ENCODE data around the gene JAG2.

Gene JAG2

GRCh38 chr14:105204206-105204930 is 35.8 kb upstream of the JAG2 start:
- in situ Hi-C loops (cut with MboI; ENCODE audit: low sequenced_read_pairs) = no loop called here

- in situ Hi-C loops (cut with MboI; ENCODE audit: low sequenced_read_pairs) = no loop called here
Measured at GRCh38 chr14:105203701-105204100, 35.1 kb upstream of the JAG2 start.

DNA sequence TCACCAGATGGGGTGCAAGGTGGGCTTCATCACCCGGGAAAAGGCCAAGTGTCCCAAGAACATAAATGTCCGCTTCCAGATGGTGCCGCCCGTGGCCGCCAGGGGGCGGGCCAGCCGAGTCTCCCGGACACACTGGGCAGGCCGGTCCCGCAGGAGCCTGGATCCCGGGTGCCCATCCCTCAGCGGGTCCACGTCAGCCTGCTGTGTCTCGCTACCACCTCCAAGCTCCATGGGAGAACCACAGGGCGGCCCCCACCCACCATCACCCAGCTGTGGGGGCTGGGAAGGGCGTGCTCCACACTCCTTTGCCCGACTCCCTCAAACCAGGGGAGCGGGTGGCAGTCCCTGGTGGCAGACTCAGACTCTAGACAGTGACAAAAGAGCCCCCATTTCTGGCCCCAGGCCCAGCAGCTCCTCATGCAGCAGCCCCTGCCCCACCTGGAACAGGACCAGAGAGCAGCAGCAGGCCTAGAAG is 34.5 kb upstream of the JAG2 start:
- in situ Hi-C loops (cut with MboI; ENCODE audit: low sequenced_read_pairs) = no loop called here

DNA sequence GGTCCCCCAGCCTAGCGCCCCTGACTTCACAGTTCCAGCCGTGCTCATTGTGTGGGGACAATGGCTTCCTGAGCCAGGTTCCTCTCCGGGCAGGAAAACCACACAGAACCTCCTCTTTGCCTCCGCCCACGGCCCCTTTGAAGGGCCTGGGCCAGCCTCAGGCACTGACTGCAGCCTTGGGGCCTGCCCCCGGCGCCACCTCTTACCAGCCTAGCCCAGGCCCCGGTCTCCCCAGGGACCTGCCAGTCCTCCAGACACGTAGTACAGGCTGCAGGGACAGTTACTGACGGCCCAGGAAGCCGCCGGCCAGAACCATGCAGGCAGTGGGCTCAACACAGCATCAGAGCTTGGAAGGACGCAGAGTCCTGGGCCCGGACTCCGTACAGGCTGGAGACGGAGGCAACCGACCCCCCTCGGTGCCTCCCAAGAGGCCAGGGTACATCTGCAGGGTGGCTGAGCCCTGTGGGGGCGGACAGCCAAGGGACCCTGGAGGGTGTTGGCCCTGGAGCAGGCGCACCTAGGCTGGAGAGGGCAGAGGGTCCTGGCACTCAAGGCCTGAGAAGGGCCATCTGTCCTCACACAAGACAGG is 33.4 kb upstream of the JAG2 start:
- in situ Hi-C loops (cut with MboI; ENCODE audit: low sequenced_read_pairs) = no loop called here

- in situ Hi-C loops (cut with MboI; ENCODE audit: low sequenced_read_pairs) = no loop called here
Measured at GRCh38 chr14:105201156-105201924, 32.8 kb upstream of the JAG2 start.

DNA sequence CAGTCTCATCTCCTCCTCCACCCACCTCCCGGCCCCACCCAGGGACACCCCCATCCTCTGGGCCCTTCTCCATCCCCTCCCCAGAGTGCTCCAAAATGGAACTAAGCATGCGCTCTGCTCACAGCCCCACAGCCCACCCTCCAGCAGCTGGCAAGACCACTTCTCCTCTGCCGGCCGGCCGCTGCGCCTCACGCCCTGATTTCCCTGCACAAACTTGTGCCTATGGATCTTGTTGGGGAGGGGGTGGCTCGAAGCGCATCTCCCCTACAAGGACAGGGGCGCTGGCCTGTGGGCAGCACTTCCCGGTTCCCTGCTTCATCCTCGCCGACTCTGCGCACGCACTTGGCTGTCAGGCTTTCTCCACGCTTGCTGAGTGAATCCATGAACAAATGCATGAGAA is 32.1 kb upstream of the JAG2 start:
- in situ Hi-C loops (cut with MboI; ENCODE audit: low sequenced_read_pairs) = no loop called here

DNA sequence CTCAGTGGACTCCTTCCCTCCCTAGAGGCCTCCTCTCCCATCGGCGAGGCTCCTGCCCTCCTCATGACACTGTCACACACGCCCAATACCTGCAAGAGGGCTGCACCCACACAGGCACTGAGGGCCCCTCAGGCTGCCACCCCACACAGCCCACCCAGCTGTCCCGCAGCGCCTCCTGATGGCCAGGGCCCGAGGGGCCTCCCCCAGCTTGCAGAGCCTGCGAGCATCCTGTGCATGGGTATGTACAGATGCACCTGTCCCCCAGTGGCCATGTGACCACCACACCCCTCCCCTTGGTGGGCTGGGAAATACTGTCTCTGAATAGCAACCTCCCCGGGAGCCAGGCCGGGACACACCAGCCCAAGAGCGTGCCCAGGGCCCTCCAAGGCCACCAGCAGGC is 31.5 kb upstream of the JAG2 start:
- in situ Hi-C loops (cut with MboI; ENCODE audit: low sequenced_read_pairs) = no loop called here

GRCh38 chr14:105199093-105199492 is 30.5 kb upstream of the JAG2 start:
- in situ Hi-C loops (cut with MboI; ENCODE audit: low sequenced_read_pairs) = no loop called here

GRCh38 chr14:105198588-105198987 is 30.0 kb upstream of the JAG2 start:
- in situ Hi-C loops (cut with MboI; ENCODE audit: low sequenced_read_pairs) = no loop called here

- in situ Hi-C loops (cut with MboI; ENCODE audit: low sequenced_read_pairs) = no loop called here
Measured at GRCh38 chr14:105197211-105197641, 28.6 kb upstream of the JAG2 start.

DNA sequence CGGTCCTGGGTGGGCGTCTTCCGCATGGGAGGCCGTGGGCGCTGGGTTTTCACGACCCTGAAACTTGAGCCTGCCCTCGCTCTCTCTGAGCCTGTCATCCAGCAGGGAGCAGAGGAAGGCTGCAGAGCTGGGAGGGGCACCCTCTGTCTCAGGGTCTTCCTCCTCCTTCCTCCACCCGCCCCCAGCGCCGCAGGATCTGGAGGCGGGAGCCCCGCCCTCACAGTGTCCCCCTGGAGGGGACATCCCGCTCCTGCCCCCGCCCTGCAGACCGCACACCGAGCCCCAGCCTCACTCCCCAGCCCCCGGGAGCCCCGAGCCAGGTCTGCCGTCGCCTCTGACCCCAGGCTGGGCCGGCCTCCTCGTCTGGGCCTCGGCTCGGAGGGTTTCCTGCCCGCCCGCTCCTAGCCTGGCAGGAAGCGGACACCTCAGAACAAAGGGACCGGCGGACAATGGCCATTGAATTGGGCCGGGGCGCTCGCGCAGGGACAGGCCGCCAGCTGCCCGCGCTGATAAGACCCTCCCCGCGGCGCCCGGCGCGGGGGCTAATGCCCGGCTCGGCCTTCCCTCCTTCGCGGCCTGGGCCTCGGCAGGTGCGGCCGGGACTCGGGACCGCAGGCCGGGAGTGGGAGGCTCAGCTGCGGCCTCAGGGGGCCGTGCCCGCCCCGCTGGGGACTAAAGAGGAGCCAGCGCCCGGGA is 27.8 kb upstream of the JAG2 start:
- in situ Hi-C loops (cut with MboI; ENCODE audit: low sequenced_read_pairs) = no loop called here

DNA sequence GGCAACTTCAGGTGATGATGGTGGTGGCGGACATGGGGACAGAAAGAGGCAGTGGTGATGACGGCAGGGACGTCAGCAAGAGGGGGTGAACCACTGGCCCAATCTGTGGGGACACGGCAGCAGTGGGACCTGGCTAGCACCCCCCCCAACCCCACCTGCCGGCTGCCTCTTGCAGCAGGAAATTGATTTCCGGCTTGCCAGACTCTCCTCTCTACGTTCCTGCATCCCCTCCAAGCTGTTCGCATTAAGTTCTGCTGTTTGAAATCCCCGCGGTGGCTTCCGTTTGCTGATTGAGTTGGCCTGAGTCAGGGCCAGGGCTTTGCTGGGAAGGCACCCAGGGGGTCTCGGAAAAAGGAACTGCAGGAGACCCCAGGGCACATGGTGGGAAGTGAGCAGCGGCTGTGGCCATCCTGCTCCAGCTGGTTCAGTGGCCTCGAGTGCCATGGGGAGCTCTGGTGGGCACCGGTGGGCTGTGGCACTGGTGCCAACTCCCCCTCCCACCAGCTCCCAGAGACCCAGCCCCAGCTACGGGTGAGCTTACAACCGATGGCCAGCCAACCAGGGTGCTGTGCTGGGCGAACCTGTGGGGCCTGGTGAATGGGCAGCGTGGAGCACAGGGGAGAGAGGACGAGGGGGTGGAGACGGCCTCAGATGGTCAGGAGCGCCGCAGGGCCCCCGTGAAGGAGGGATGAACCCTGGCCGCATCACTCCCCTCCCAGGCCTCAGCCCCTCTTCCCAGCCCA is 27.1 kb upstream of the JAG2 start:
- in situ Hi-C loops (cut with MboI; ENCODE audit: low sequenced_read_pairs) = no loop called here

GRCh38 chr14:105195051-105195450 is 26.5 kb upstream of the JAG2 start:
- in situ Hi-C loops (cut with MboI; ENCODE audit: low sequenced_read_pairs) = no loop called here

- in situ Hi-C loops (cut with MboI; ENCODE audit: low sequenced_read_pairs) = no loop called here
Measured at GRCh38 chr14:105193916-105194782, 25.6 kb upstream of the JAG2 start.

DNA sequence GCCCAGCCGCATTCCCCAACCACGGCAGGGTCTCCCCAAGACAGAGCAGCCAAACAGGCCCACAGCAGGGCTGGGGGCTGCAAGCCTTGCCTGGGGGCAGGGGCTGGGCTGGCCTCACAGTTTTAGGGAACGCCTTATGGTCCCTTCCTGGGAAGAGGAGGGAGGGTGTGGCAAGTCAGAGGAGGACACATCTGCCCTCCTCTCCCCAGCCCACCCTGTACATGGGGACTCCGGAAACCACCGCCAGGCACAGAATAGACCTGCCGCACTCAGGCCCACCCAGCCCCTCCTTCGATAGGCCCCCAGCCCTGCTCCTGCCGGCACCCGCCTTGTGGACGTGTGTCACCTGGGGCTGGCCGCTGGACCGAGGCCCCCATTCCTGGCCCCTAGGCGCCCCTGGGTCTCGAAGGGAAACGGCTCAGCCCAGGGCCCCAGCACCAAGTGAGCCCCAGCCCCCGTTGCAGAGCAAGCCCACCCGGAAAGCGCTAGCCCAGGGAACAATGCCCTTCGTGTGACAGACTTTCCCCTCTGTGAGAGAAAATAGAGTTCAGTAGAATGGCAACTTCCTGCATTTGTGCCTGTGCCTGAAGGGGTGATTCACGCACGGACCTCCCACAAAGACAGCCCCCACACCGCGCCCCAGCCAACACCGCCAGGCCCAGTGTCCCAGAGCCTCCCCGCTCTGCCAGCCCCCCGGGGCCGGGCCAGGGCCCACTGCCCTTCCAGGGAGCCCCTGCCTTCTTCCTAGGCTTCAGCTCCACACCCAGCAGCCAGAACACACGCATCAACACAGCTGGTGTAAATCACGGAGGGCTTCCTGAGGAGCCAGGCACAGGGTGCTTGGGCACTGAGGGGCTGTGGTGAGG is 24.5 kb upstream of the JAG2 start:
- in situ Hi-C loops (cut with MboI; ENCODE audit: low sequenced_read_pairs) = no loop called here

DNA sequence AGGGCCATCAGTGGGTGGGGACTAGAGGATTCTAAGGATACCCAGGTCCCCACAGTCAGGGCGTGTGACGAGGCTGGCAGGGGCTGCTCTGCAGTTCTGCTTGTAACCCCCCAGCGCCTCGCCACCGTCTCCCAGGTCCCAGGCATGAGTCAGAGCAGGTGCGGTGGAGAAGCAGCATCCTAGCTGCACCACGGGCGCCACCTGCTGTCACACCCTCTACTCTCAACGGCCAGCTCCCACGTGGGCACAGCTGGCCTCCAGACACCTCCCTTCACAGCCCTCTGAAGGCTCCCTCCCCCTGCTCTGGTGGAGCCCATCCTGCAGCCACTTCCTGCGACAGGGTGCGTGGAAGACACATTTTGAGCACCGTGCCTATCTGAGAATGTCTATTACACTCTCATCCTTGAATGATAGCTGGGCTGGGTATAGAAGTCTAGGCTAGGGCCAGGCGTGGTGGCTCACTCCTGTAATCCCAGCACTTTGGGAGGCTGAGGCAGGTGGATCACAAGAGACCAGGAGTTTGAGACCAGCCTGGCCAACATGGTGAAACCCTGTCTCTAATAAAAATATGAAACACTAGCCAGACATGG is 19.5 kb upstream of the JAG2 start:
- in situ Hi-C loops (cut with MboI; ENCODE audit: low sequenced_read_pairs) = no loop called here

DNA sequence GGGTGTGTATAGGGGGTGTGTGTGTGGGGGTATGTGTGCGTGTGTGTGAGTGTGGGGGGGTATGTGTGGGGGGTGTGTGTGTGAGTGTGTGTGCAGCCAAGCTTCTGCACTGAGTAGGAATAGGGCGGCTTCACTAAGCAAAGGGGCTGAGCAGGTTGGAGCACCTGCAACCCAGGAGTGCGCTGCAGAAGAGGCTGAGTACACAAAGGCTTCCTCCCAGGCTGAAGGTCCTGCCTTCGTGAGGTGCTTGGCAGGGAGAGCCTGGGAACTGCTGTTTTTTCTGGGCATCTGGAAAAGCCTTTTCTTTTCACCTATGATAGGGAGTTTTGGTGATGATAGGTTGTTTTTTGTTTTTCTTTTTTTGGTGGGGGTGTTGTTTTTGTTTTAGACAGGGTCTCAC is 18.5 kb upstream of the JAG2 start:
- in situ Hi-C loops (cut with MboI; ENCODE audit: low sequenced_read_pairs) = no loop called here

DNA sequence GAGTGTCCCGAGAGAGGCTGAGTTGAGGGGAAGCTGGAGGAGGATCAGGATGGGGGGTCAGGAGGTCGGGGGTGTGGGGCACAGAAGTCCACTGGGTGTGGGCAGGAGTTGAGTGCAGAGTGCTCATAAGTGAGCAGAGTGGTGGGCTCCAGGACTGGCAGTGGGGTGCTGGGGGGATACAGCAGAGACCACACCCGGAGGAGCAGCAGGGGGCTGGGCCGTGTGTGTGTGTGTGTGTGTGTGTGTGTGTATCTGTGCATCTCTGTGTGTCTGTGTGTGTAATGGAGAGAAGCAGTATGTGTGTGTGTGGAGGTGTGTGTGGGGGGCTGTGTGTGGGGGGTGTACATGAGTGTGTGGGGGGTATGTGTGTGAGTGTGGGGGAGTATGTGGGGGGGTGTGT is 17.4 kb upstream of the JAG2 start:
- in situ Hi-C loops (cut with MboI; ENCODE audit: low sequenced_read_pairs) = no loop called here
